Bronchial epithelial cell (primary cell): Measurements from ENCODE around the gene CHURC1. TPM values are rescaled to one million over a fixed set of nuclear protein-coding genes. Genes with fewer than 3 reads are reported as not detected.

ENCODE experiments used
- DNase-seq: peaks from one replicate; pipeline ENCODE4 v3.0.0-alpha.2; 2010; ENCODE audit warnings: low read depth
- FAIRE-seq: peaks from 2 replicates; lab custom pipeline; 2011; peaks lifted over from hg19 to GRCh38; lab: Jason Lieb, UNC
- H3K27me3 ChIP-seq: 2 replicates; pipeline ENCODE4 v1.5.1; 2011; ENCODE audit warnings: low read length; ENCODE audit not compliant: control insufficient read depth, insufficient read depth
- H3K36me3 ChIP-seq: 2 replicates; pipeline ENCODE4 v1.5.1; 2011; ENCODE audit warnings: low read length; ENCODE audit not compliant: control insufficient read depth, insufficient read depth
- H3K4me3 ChIP-seq: 2 replicates; pipeline ENCODE4 v1.5.1; 2011; ENCODE audit warnings: mild to moderate bottlenecking, low read depth, low read length, control low read depth
- CTCF ChIP-seq: IDR thresholded peaks from 2 replicates; pipeline ENCODE4 v1.5.1; 2011; ENCODE audit warnings: mild to moderate bottlenecking, moderate library complexity, low read length, control low read depth, inconsistent platforms; ENCODE audit not compliant: insufficient read depth, severe bottlenecking
- total RNA-seq: library from RNA; depleted of rRNA; stranded (reverse); fragments of >200 nt; gene quantifications from 2 replicates; pipeline ENCODE4 v1.2.1, GENCODE V29; 2014

The CHURC1 gene
- total RNA-seq, 1 donor from 2014 or later = 21.9 TPM

- FAIRE-seq (no peak), DNase-seq (no peak)
- Histone ChIP-seq H3K36me3 (peaks cover 12% of the 10 kb centered on the region), H3K27me3 (no peaks in the 10 kb centered on the region), H3K4me3 (no peak overlapping the region)
- TF ChIP-seq CTCF = no peak
Measured at GRCh38 chr14:64928239-64929013, 14.2 kb downstream of the CHURC1 start.

- DNase-seq (no peak), FAIRE-seq (no peak)
- TF ChIP-seq CTCF = no peak
- Histone ChIP-seq H3K27me3 (no peaks in the 10 kb centered on the region), H3K4me3 (no peak overlapping the region), H3K36me3 (peaks cover 12% of the 10 kb centered on the region)
Measured at GRCh38 chr14:64929014-64929359, 14.7 kb downstream of the CHURC1 start.

- no peaks in the 10 kb centered on the region for H3K27me3 ChIP-seq
- H3K4me3 ChIP-seq = no peak overlapping the region
- H3K36me3 ChIP-seq = peaks cover 11% of the 10 kb centered on the region
- FAIRE-seq = no peak
- TF ChIP-seq CTCF = no peak
- no peak for DNase-seq
Measured at GRCh38 chr14:64930085-64930843, 16.0 kb downstream of the CHURC1 start.

GRCh38 chr14:64931123-64931522 lies 16.9 kb downstream of the CHURC1 start:
- DNase-seq (no peak), FAIRE-seq (no peak)
- Histone ChIP-seq H3K27me3 (no peaks in the 10 kb centered on the region), H3K4me3 (no peak overlapping the region), H3K36me3 (peaks cover 9% of the 10 kb centered on the region)
- no peak for TF ChIP-seq CTCF

GRCh38 chr14:64932231-64932630 lies 18.0 kb downstream of the CHURC1 start:
- Histone ChIP-seq H3K36me3 (peaks cover 9% of the 10 kb centered on the region), H3K27me3 (no peaks in the 10 kb centered on the region), H3K4me3 (no peak overlapping the region)
- TF ChIP-seq CTCF = no peak
- DNase-seq = no peak
- FAIRE-seq = no peak
